ENCODE data around the gene CACNA2D4. TPM values are rescaled to one million over a fixed set of nuclear protein-coding genes. Genes with fewer than 3 reads are reported as not detected.

The CACNA2D4 gene
- total RNA-seq, 1 experiment from 2014 or later: 1.7 TPM

GRCh38 chr12:1859643-1860042, 58.8 kb downstream of the CACNA2D4 start:
- Histone ChIP-seq H3K79me2 (ENCODE audit: insufficient read depth, low read length) (no peaks in the 10 kb centered on the region), H3K9me3 (ENCODE audit: control insufficient read depth in 1 of 2, insufficient read depth in 1 of 2, low read depth in 1 of 2, low read length in 2 of 2) (no peaks in the 10 kb centered on the region), H3K27ac (ENCODE audit: low read depth, low read length) (no peak overlapping the region), H3K4me1 (ENCODE audit: control insufficient read depth in 1 of 2, insufficient read depth in 2 of 2, low read length in 2 of 2) (no peaks in the 10 kb centered on the region), H3K36me3 (ENCODE audit: control insufficient read depth in 1 of 2, insufficient read depth in 2 of 2, low read length in 2 of 2) (no peaks in the 10 kb centered on the region), H3K9me2 (ENCODE audit: insufficient read depth) (no peaks in the 10 kb centered on the region), H3K9ac (ENCODE audit: low read length) (no peak overlapping the region), H2AFZ (ENCODE audit: low read depth, low read length, poor library complexity, severe bottlenecking) (no peak overlapping the region), H4K20me1 (ENCODE audit: insufficient read depth) (no peaks in the 10 kb centered on the region), H3K27me3 (ENCODE audit: insufficient read depth, low read length) (no peaks in the 10 kb centered on the region), H3K4me3 (replicated peaks in 1 of 2; ENCODE audit: low read depth in 1 of 2, low read length in 2 of 2) (no peak overlapping the region), H3K4me2 (ENCODE audit: low read length) (no peak overlapping the region)
- DNase-seq (ENCODE audit: low read depth, low spot score) (no peak), ATAC-seq (no peak)
- ChIA-PET CTCF (no interaction called here), POLR2A (no interaction called here), RAD21 (ENCODE audit: low non-redundant PET in 1 of 2, low total read pairs in 2 of 2, uncharacterized antibody in 2 of 2, unreplicated experiment in 2 of 2) (no interaction called here)
- TF ChIP-seq ATF3 (IDR thresholded peaks at IDR 0.05) (no peak), POLR2A (IDR thresholded peaks at IDR 0.05; ENCODE audit: borderline replicate concordance, extremely low read depth, insufficient read depth, insufficient read length) (no peak), ZNF274 (IDR thresholded peaks at IDR 0.05; ENCODE audit: low read depth, low read length) (no peak), EGR1 (IDR thresholded peaks at IDR 0.05; ENCODE audit: low read depth) (no peak), TCF7L2 (IDR thresholded peaks at IDR 0.05; ENCODE audit: borderline replicate concordance, extremely low read depth, insufficient read depth, insufficient read length) (no peak), ZBTB33 (IDR thresholded peaks at IDR 0.05; ENCODE audit: extremely low read depth, insufficient replicate concordance, low read length) (no peak), ELF1 (IDR thresholded peaks at IDR 0.05; ENCODE audit: borderline replicate concordance, low read depth) (no peak), CTCF (IDR thresholded peaks at IDR 0.05 in 2 of 3, conservative IDR thresholded peaks at IDR 0.05 in 1 of 3; ENCODE audit: borderline replicate concordance in 1 of 3, insufficient read depth in 1 of 3, low read depth in 2 of 3, low read length in 2 of 3) (no peak), MAX (IDR thresholded peaks at IDR 0.05) (no peak)
- BruUV-seq (replicated peaks): no TSS peak
- intact Hi-C loops (cut with micrococcal nuclease): no loop called here
